Forelimb muscle (tissue), 1 donor: ENCODE data around the gene MPV17L2. TPM values are rescaled to one million over a fixed set of nuclear protein-coding genes. Genes with fewer than 3 reads are reported as not detected.

Experiments
- DNase-seq: peaks from one replicate; pipeline ENCODE4 v3.0.0-alpha.2; 2013; ENCODE audit warnings: low read depth
- polyA plus RNA-seq: library from polyadenylated mRNA; unstranded; fragments of 120-200 nt; gene quantifications from one replicate; pipeline ENCODE4 v1.2.1, GENCODE V29; 2013; ENCODE audit not compliant: insufficient read length

MPV17L2 gene
- polyA plus RNA-seq, 1 donor = 6.2 TPM

DNA sequence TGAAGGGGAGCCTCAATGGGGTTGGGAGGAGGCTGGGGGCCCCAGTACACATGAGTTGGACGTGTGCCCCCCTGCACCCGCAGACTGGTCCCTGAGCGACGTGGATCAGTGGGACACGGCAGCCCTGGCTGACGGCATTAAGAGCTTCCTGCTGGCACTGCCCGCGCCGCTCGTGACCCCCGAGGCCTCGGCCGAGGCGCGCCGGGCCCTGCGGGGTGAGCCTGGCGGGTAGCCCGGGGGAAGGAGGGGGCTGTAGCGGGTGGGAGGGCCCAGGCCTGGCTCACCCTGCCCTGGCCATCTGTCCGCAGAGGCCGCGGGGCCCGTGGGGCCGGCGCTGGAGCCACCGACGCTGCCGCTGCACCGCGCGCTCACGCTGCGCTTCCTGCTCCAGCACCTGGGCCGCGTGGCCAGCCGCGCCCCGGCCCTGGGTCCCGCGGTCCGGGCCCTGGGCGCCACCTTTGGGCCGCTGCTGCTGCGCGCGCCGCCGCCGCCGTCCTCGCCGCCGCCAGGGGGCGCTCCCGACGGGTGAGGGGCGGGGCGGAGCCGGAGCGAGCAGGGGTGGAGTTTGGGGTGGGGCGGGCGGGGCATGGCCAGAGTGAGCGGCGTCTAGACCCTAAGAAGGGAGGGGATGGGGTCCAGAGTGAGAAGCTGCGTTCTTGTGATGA lies 31.9 kb upstream of the MPV17L2 start:
- no peak for DNase-seq

DNA sequence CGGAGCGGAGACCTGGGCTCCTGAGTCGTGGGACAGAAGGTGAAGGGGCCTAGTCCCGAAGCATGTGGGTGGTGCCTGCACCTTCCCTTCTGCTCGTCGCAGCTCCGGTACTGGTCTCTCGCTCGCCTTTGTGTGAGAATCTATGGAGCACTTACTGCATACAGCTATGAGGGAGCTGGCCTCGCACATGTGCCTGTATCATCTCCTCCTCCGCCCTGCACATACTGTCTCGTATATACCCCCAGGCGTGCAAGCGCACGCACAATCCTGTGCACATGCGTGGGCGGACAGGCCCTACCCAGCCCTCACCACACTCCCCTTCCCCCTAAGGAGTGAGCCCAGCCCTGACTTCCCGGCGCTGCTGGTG lies 31.4 kb upstream of the MPV17L2 start:
- DNase-seq = no peak

DNA sequence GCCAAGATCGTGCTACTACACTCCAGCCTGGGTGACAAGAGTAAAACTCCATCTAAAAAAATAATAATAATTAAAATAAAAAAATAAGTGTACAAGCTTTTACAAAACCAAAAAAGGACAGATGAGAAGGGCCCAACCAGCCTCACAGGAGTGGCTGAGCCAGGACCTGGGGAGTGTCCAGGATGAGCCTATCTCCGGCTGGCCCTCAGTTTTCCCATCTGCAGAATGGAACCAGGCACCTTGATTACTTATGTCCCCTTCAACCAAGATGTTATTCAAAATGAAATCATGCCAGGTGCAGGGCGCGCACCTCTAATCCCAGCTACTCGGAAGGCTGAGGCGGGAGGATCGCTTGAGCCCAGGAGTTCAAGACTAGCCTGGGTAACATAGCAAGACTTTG lies 28.9 kb upstream of the MPV17L2 start:
- DNase-seq = no peak

DNA sequence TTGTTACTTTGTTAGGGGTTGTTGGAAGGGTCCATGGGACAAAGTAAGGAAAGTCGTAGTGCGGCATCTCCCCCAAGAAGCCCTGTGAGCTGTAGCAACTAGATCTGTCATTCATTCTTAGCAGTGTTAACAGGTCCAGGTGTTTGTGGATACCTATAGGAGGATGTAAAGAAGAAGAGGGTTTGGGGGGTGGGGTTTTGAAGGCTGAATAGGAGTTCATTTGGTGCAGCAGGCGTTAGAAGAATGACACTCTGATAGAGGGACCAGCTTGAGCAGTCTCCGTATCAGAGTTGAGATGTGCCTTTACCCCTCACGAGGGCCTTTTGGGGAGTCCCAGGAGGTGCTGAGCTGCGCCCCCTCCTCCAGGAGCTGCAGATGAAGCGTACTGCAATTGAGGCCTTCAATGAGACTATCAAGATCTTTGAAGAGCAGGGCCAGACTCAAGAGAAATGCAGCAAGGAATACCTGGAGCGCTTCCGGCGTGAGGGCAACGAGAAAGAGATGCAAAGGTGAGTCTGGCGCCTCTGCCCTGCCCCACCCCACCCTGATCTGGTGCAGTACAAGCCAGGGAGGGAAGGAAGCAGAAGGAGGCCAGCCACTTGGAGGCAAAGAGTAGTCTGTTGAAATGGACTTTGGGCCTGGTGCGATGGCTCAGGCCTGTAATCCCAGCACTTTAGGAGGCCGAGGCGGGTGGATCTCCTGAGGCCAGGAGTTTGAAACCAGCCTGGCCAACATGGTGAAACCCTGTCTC lies 27.0 kb upstream of the MPV17L2 start:
- no peak for DNase-seq

DNA sequence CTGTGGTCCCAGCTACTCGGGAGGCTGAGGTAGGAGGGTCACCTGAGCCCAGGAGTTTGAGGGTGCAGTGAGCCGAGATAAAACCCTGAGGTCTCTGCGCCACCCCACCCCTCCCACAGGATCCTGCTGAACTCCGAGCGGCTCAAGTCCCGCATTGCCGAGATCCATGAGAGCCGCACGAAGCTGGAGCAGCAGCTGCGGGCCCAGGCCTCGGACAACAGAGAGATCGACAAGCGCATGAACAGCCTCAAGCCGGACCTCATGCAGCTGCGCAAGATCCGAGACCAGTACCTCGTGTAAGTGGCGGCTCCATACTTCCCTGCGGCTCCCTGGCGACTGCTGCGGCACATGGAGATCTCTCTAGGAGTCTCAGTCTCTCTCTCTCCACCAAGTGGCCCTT lies 26.0 kb upstream of the MPV17L2 start:
- no peak for DNase-seq

DNA sequence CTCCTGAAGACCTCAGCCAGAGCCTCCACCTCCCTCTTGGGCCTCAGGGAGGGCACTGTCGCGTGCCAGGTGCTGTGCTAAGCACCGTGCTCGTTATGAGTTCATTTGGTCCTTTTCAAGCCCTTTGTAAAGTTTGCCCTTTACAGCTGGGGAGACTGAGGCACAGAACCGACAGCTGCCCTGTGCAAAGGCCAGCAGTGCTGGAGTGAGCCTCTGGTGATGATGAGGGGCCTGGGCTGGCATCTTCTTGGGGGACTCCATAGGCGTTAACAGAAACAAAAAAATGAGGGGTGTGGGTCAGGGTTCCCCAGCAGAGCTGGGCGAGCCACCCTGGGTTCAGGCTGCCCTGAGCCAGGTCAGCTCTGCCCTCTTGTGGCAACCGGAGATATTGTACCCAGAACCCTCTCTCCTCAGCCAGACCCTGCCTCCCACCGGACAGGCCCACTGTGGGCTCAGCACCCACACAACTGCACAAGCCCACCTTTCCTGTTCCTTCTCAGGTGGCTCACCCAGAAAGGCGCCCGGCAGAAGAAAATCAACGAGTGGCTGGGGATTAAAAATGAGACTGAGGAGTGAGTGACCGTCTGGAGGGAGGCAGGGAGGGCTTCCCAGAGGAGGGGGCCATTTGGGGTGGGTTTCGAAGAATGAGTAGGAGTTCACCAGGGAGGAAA lies 24.9 kb upstream of the MPV17L2 start:
- DNase-seq = no peak

DNA sequence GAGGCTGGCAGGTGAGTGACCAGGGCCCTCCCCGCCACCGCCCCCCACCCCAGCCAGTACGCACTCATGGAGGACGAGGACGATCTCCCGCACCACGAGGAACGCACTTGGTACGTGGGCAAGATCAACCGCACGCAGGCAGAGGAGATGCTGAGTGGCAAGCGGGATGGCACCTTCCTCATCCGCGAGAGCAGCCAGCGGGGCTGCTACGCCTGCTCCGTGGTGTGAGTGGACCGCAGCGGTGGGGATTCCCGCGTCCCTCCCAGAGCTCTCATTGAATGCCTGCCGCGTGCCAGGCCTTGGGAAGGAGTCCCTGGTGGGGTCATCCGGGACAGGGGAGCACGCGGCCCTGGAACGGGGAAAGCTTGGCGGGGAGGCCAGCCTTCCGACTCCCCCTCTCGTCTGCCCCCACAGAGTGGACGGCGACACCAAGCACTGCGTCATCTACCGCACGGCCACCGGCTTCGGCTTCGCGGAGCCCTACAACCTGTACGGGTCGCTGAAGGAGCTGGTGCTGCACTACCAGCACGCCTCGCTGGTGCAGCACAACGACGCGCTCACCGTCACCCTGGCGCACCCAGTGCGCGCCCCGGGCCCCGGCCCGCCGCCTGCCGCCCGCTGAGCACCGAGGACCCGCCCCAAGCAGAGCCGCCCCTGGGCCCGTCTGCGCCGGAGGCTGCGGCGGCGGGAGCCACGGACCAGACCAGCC lies 24.2 kb upstream of the MPV17L2 start:
- DNase-seq = no peak

DNA sequence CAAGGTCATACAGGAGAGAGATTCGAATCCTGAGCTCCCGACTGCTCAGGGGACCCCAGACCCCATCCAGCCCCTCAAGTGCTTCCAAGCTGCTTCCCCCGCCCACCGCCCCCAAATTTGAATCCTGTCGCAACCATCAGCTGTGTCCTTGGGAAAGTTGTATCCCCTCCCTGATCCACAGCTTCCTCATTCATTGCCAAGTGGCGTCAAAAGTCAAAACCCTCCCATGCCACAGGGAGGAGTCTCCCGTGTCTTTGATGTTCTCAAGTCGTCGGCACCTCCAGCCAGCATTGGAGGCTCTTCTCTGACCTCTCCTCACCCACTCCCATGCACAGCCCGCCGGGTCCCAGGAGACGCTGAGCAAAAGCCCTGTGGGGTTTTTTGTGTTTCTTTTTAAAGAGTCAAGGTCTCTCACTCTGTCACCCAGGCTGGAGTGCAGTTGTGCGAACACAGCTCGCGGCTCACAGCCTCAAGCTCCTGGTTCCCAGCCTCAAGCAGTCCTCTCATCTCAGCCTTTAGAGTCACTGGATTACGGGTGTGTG lies 22.2 kb upstream of the MPV17L2 start:
- no peak for DNase-seq

DNA sequence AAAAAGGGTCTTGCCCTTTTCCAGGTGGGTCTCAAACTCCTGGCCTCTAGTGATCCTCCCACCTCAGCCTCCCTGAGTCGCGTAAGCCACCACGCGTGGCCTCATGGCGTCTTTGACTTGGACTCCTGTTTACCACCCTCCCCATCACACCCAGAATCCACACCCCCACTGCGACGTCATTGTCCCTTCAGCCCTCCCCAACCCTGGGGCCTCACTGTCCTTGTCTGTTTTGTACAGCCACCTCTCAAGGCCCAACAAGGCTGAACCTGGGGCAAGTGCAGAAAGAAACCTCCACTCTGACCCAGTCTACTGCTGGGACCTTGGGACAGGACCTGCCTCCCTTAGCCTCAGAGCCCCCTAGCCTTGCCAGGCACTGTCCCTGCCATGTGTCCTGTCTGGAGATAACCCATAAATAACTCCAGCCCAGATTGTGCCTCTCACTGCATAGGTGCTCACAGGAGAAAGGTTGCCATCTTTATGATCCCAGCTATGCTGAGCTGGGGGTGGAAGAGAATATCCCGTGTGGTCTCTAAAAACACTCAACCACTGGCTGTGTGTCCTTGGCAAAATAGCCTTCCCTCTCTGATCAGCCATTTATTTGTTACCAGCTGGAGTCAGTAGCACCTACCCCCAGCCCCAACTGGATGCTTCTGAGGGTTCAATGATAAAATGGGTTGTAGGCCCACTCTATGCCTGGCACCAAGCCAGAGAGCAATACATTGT lies 21.3 kb upstream of the MPV17L2 start:
- DNase-seq = no peak

DNA sequence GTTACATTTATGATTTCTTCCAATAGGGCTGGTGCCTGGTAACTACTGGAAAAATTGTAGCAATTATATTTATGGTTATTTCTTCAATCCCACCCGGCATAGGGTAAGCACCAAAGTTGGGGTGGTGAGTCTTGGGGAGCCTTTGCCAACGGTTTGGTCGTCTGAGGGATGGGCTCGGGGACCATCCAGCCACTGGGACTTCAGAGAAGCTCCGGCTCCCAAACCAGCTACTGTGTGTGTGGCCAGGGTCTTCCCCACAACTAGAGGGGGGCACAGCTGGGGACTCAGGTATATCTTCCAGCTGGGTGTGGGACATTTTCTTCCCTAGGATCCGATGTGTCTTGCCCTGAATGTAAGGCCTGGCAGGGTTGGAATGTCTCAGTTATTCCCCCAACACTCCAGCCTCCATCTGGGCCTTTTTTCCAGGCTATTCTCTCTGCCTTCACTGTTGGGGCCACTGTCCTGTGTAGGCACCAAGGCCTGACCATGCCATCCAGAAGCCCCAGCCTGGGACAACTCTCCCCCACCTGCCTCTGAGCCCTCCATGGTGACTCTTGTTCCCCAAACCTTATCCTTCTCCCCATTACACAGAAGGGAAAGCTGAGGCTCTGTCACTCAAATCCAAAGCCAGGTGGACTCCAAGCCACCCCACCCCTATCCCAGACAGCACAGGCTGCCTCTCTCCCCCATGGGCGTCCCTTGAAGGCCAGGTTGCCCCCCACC lies 20.5 kb upstream of the MPV17L2 start:
- DNase-seq = no peak

DNA sequence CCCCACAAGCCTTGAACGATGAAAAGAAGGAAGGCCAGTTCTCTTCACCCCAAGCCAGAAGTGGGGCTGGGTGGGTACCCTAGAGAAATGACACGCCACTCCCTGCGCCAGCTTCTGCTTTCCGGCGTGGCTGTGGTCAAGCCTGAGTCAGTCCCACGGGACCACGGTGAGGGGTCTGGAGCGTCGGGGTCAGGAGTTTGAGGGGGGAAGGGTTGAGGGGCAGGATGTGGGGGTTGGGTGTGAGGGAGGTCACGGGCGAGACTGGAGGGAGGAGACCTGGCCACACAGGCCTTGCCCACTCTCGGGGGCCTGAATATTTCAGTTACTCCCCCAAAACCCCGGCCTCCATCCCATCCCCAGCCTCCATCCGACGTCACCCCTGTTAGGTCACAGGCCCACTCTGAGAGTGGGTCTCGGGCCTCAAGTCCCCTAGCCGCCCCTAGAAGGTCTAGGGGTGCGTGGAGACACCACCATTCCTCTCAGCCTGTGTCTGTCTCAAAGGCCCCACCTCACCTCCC lies 19.9 kb upstream of the MPV17L2 start:
- no peak for DNase-seq

DNA sequence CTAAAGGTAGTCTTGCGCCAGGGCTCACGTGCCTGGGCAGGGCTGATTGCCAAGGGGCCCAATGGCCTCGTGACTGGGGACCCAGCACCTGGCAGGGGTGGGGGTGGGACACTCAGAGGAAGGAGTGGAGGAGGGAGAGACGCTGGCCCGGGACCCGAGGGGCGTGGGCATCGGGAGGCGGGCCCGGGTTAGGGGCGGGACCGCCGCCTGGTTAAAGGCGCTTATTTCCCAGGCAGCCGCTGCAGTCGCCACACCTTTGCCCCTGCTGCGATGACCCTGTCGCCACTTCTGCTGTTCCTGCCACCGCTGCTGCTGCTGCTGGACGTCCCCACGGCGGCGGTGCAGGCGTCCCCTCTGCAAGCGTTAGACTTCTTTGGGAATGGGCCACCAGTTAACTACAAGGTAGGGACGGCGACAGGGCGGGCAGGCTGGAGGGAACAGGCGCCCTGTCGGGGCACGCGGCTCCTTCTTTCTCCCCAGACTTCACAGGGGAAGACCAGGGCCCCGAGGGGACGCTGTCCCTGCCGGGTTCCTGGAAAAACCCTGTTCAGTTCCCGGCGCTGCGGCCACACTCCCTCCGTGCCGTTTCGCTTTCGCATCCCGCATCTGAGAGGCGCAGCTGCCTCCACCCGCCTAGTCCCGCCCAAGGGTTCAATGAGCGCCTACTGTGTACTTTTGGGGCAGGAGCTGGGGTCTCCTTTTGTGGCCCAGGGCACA lies 19.3 kb upstream of the MPV17L2 start, which contains the start of gene IFI30:
TSS of gene IFI30 (plus strand) at position 242 of the 717 bp plus-strand sequence. CDS start at position 271, 29 bp downstream.
- no peak for DNase-seq

DNA sequence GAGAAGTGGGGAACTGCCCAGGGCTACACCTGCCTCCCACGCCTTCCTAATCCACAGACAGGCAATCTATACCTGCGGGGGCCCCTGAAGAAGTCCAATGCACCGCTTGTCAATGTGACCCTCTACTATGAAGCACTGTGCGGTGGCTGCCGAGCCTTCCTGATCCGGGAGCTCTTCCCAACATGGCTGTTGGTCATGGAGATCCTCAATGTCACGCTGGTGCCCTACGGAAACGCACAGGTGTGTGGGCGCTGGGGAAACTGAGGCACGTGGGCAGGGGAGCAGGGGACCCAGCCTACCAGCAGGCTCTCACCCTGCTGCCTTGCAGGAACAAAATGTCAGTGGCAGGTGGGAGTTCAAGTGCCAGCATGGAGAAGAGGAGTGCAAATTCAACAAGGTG lies 18.0 kb upstream of the MPV17L2 start:
- no peak for DNase-seq

DNA sequence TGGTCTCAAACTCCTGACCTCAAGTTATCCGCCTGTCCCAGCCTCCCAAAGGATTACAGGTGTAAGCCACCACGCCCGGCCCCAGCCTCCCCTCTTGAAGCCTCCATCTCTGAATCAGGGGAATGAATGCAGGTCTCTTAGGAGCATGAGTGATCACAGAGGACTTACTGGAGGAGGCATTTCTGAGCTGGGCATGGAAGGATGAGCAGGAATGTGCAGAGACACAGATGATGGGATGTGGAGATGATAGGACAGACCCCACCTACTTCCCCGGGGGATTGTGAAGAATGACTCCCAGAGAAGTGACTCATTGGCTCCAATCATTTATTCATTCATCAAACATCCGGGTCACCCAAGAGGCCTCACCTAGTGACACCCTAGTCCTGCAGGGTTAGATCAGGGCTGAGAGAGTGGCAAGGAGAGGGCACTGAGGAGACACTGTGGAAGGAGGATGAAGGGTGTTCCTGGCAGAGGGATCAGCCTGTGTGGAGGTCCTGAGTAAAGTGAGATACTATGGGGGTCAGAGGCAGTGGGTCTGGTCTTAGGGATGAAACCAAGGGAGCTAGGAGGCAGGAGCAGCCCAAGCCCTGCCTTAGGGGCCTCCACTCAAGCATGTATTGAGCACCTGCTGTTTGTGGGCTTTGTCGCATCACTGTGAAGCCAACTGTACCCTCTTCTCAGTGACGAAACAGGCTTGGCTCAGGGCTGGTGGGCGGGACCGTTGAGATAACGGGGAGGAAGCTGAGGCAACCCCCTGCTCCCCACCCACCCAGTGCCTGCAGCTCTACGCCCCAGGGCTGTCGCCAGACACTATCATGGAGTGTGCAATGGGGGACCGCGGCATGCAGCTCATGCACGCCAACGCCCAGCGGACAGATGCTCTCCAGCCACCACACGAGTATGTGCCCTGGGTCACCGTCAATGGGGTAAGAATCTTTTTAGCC lies 16.4 kb upstream of the MPV17L2 start:
- no peak for DNase-seq

DNA sequence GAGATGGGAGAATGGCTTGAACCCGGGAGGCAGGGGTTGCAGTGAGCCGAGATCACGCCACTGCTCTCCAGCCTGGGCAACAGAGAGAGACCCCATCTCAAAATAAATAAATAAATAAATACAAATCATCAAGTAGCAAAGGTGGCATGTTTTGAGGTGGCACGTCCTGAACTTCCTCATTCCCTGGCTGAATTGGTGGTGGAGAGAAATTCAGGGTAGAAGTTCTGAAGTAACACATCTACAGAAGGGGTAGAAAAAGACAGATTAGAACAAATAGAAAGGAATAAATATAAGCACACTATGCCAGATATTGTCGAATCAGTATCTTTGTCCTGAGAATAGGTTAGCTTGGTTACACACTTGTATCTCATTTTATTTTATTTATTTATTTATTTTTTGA lies 13.1 kb upstream of the MPV17L2 start:
- DNase-seq = no peak

DNA sequence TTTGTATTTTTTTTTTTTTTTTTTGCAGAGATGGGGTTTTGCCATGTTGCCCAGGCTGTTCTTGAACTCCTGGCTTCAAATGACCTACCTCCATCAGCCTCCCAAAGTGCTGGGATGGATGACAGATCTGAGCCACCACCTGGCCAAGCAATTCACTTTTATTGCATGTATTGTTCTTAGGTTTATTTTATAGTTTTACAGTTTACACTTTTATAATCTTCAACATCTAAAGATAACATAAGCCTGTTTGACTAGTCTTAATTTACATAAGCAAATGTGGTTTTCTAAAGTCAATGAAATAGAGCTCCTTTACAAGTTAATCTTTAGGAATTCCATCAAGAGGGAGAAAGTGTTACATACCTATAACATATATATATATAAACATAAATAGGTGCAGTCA lies 9.5 kb upstream of the MPV17L2 start:
- DNase-seq = no peak

DNA sequence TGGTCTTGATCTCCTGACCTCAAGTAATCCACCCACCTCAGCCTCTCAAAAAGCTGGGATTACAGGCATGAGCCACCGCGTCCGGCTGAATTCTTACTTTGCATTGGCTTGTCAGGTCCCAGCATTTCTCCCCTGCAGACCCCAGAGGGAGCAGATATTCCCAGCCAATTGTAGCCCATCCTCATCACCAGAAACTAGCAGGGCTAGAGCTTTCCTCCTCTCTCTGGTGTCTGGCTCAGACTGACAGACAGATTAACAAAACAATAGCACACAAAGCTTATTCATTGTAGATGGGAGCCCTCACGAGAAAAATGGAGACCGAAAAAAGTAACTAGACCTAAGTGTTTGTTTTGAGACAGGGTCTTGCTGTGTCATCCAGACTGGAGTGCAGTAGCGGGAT lies 7.5 kb upstream of the MPV17L2 start:
- no peak for DNase-seq

DNA sequence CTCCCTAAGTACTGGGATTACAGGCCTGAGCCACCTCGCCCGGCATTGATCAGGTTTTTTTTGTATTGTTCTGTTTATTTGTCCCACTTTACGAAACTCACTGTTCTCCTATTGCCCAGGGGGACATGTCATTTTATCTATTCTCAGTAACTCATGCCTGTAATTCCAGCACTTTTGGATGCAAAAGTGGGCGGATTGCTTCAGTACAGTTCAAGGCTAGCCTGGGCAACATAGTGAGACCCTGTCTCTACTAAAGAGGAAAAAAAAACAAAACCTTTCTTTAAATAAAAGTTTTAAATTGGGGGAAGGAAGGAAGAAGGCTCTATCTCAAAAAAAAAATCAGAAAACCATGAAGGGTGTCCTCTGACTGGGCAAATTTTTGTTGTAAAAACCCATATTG lies 2.7 kb upstream of the MPV17L2 start:
- no peak for DNase-seq

DNA sequence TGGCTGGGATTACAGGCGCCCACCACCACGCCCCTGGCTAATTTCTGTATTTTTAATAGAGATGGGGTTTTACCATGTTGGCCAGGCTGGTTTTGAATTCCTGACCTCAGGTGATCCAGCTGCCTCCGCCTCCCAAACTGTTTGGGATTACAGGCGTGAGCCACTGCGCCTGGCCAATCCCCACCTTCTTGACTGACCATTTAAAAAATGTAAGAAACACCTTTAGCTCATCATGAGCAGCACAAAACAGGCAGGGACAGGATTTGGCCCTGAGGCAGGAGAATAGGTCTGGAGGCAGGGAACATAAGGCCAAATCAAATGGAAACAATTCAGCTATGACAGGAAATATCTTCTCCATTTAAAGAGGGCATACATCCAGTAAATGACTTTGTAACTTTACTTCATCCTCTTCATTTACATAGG lies 1.4 kb upstream of the MPV17L2 start:
- no peak for DNase-seq
